H1 (cell line): ENCODE data around the gene PPIL6. TPM values are rescaled to one million over a fixed set of nuclear protein-coding genes. Genes with fewer than 3 reads are reported as not detected.

Experiments used
- BRCA1 ChIP-seq: IDR thresholded peaks from 2 replicates; pipeline ENCODE4 v1.6.1; 2012; ENCODE audit warnings: low read depth, low read length, improper control_type of control experiment
- CHD2 ChIP-seq: IDR thresholded peaks from 2 replicates; pipeline ENCODE4 v1.6.1; 2012; ENCODE audit warnings: low read length, improper control_type of control experiment
- polyA plus RNA-seq, 7 experiments: library from polyadenylated mRNA; depleted of rRNA in 3 of 7; stranded (reverse) in 5 of 7; unstranded in 2 of 7; fragments of >200 nt in 5 of 7; fragments of 200-250 nt in 2 of 7; gene quantifications; 1 replicate in 5 of 7; 2 replicates in 1 of 7; 4 replicates in 1 of 7; pipeline versions ENCODE4 v1.2.1 to v1.2.3, GENCODE V29; 2011 to 2013; ENCODE audit warnings: missing spikeins in 2 of 7, mixed read lengths in 2 of 7
- total RNA-seq: library from RNA; stranded (reverse); fragmentation: NEBNext Ultra II Directional; extraction: Animal tissue kit (Norgen Biotek cat#: 25700); gene quantifications from 2 replicates; pipeline ENCODE4 v1.2.1, GENCODE V29; 2021
- TF ChIP-seq, protein P1 (sequence below): fragments of 300-600 bp; sonication (generic); IDR thresholded peaks from 2 replicates; pipeline ENCODE4 v1.7.1; 2012; ENCODE audit warnings: low read length, moderate library complexity, mild to moderate bottlenecking, inconsistent platforms; ENCODE audit not compliant: insufficient replicate concordance
- TF ChIP-seq, protein P2 (sequence below), 3 experiments: IDR thresholded peaks; 1 replicate in 2 of 3; 2 replicates in 1 of 3; pipeline versions ENCODE4 v1.5.1 to v1.6.1; 2011; ENCODE audit warnings: low read length in 3 of 3, mild to moderate bottlenecking in 3 of 3, inconsistent platforms in 2 of 3, low read depth in 1 of 3, moderate library complexity in 1 of 3; ENCODE audit not compliant: insufficient read depth in 1 of 3; ENCODE audit errors: control extremely low read depth in 1 of 3

PPIL6 gene
- total and polyA plus RNA-seq, 2 of the 8 experiments (the other 6 are each of a cell fraction or from before 2014, with no cell fraction given), result 0.42 to 1.3 TPM

DNA sequence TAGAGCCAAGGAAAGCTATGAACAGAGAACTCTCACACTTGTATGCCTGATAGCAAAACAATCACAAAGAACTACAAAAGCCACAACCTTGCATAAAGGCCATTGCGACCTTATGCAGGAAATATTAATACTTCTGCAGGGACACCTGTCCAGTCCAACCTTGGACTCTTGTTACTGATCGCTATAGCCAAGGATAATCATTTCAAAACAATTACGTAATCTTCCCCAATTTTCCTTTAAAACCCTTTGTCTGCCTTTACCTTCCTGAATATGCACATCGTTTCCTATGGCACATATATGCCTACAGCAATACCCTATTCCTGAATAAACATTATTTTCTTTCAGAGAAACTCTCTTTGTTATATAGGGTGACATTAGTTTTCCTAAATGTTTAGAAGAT lies 22.8 kb downstream of the PPIL6 start (continued):
- TF ChIP-seq, protein P1, sequence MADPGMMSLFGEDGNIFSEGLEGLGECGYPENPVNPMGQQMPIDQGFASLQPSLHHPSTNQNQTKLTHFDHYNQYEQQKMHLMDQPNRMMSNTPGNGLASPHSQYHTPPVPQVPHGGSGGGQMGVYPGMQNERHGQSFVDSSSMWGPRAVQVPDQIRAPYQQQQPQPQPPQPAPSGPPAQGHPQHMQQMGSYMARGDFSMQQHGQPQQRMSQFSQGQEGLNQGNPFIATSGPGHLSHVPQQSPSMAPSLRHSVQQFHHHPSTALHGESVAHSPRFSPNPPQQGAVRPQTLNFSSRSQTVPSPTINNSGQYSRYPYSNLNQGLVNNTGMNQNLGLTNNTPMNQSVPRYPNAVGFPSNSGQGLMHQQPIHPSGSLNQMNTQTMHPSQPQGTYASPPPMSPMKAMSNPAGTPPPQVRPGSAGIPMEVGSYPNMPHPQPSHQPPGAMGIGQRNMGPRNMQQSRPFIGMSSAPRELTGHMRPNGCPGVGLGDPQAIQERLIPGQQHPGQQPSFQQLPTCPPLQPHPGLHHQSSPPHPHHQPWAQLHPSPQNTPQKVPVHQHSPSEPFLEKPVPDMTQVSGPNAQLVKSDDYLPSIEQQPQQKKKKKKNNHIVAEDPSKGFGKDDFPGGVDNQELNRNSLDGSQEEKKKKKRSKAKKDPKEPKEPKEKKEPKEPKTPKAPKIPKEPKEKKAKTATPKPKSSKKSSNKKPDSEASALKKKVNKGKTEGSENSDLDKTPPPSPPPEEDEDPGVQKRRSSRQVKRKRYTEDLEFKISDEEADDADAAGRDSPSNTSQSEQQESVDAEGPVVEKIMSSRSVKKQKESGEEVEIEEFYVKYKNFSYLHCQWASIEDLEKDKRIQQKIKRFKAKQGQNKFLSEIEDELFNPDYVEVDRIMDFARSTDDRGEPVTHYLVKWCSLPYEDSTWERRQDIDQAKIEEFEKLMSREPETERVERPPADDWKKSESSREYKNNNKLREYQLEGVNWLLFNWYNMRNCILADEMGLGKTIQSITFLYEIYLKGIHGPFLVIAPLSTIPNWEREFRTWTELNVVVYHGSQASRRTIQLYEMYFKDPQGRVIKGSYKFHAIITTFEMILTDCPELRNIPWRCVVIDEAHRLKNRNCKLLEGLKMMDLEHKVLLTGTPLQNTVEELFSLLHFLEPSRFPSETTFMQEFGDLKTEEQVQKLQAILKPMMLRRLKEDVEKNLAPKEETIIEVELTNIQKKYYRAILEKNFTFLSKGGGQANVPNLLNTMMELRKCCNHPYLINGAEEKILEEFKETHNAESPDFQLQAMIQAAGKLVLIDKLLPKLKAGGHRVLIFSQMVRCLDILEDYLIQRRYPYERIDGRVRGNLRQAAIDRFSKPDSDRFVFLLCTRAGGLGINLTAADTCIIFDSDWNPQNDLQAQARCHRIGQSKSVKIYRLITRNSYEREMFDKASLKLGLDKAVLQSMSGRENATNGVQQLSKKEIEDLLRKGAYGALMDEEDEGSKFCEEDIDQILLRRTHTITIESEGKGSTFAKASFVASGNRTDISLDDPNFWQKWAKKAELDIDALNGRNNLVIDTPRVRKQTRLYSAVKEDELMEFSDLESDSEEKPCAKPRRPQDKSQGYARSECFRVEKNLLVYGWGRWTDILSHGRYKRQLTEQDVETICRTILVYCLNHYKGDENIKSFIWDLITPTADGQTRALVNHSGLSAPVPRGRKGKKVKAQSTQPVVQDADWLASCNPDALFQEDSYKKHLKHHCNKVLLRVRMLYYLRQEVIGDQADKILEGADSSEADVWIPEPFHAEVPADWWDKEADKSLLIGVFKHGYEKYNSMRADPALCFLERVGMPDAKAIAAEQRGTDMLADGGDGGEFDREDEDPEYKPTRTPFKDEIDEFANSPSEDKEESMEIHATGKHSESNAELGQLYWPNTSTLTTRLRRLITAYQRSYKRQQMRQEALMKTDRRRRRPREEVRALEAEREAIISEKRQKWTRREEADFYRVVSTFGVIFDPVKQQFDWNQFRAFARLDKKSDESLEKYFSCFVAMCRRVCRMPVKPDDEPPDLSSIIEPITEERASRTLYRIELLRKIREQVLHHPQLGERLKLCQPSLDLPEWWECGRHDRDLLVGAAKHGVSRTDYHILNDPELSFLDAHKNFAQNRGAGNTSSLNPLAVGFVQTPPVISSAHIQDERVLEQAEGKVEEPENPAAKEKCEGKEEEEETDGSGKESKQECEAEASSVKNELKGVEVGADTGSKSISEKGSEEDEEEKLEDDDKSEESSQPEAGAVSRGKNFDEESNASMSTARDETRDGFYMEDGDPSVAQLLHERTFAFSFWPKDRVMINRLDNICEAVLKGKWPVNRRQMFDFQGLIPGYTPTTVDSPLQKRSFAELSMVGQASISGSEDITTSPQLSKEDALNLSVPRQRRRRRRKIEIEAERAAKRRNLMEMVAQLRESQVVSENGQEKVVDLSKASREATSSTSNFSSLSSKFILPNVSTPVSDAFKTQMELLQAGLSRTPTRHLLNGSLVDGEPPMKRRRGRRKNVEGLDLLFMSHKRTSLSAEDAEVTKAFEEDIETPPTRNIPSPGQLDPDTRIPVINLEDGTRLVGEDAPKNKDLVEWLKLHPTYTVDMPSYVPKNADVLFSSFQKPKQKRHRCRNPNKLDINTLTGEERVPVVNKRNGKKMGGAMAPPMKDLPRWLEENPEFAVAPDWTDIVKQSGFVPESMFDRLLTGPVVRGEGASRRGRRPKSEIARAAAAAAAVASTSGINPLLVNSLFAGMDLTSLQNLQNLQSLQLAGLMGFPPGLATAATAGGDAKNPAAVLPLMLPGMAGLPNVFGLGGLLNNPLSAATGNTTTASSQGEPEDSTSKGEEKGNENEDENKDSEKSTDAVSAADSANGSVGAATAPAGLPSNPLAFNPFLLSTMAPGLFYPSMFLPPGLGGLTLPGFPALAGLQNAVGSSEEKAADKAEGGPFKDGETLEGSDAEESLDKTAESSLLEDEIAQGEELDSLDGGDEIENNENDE, result no peak
- TF ChIP-seq, protein P2, sequence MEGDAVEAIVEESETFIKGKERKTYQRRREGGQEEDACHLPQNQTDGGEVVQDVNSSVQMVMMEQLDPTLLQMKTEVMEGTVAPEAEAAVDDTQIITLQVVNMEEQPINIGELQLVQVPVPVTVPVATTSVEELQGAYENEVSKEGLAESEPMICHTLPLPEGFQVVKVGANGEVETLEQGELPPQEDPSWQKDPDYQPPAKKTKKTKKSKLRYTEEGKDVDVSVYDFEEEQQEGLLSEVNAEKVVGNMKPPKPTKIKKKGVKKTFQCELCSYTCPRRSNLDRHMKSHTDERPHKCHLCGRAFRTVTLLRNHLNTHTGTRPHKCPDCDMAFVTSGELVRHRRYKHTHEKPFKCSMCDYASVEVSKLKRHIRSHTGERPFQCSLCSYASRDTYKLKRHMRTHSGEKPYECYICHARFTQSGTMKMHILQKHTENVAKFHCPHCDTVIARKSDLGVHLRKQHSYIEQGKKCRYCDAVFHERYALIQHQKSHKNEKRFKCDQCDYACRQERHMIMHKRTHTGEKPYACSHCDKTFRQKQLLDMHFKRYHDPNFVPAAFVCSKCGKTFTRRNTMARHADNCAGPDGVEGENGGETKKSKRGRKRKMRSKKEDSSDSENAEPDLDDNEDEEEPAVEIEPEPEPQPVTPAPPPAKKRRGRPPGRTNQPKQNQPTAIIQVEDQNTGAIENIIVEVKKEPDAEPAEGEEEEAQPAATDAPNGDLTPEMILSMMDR (IDR thresholded peaks at IDR 0.05; ENCODE audit: control extremely low read depth in 1 of 3, insufficient read depth in 1 of 3, low read depth in 1 of 3, low read length in 3 of 3), result no peak
- TF ChIP-seq CHD2 (no peak), BRCA1 (no peak)
